Activated naive CD8-positive, alpha-beta T cell treated with anti-CD3 and anti-CD28 coated beads, Interleukin-2, amount 10 ng/mL, durations not matched to agents 7 days and 5 days (primary cell): Measurements from ENCODE around the gene SLX9. TPM values are rescaled to one million over a fixed set of nuclear protein-coding genes. Genes with fewer than 3 reads are reported as not detected.

ENCODE experiments used
- ATAC-seq: fragments of 150-1000 bp; cut with Tn5 transposase; one replicate; pipeline ENCODE4 v1.10.0; 2021; ENCODE audit warnings: low read depth, moderate library complexity
- POLR2A ChIA-PET: fragments of 350-600 bp; sonication (Branson Sonifier 250); formaldehyde crosslinking; loops from one replicate; lab custom pipeline; 2021; ENCODE audit warnings: antibody characterized with exemption; lab: Charles Lee
- DNase-seq: peaks from one replicate; pipeline ENCODE4 v3.0.0; 2021
- H3K27ac Mint-ChIP-seq: one replicate; pipeline ENCODE4 v1.8.0; 2022; ENCODE audit warnings: mild to moderate bottlenecking, mixed read lengths
- H3K27me3 Mint-ChIP-seq: one replicate; pipeline ENCODE4 v1.8.0; 2022; ENCODE audit warnings: mild to moderate bottlenecking, moderate library complexity, mixed read lengths
- H3K36me3 Mint-ChIP-seq: one replicate; pipeline ENCODE4 v1.8.0; 2021; ENCODE audit warnings: mild to moderate bottlenecking, mixed read lengths
- H3K4me1 Mint-ChIP-seq: one replicate; pipeline ENCODE4 v1.8.0; 2021; ENCODE audit warnings: mixed read lengths
- H3K4me3 Mint-ChIP-seq: one replicate; pipeline ENCODE4 v1.8.0; 2022; ENCODE audit warnings: mild to moderate bottlenecking, moderate library complexity, mixed read lengths
- H3K9me3 Mint-ChIP-seq: one replicate; pipeline ENCODE4 v1.8.0; 2021; ENCODE audit warnings: mixed read lengths
- total RNA-seq, 2 experiments: library from RNA; stranded (reverse); gene quantifications; one replicate each; pipeline ENCODE4 v1.2.3, GENCODE V29; 2021

The SLX9 gene
- total RNA-seq, 2 experiments from 2014 or later: 44.2 to 44.3 TPM

DNA sequence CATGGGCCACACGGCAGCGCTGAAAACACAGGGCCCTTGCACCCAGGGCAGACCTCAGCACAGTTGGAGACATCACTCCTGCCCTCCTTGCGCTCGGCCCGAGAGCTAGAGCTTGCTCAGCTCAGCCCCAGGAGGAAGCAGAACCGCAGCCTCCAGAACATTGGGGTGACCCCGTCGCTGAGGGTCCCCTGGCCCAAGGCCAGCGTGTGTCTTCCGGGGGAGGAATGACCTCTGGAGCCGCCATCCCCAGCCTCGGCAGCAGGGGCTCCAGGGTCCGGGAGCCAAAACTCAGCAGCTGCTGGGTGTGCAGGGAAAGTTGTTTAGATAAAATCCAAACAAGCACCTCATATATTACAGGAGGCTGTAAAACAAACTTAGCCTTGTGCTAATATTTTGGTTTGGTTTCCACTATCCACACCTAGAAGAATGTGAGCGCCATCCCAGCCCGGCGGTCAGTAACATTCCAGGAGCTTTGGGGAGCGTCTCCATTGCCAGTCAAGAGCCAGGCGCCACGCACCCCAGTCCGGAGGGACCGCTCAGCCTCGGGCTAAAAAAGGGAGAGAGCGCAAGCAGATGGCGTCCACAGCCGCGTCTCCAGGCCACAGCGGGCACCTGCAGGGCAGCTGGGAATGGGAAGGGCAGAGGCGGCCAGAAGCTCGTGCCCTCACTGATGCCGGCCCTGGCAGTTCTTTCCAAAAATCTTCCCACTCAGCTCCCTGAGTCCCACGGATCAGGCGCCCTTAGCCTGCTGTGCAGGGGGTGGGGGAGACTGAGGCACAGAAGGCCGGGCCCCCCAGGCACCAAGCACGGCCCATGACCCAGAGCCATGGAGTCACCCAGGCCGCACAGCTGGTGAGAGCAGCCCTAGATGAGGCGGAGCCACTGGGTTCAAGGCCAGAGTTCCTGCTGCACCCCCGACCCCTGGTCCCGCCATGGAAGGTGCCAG, 52.0 kb downstream of the SLX9 start:
- Mint-ChIP-seq H3K4me1 (no peaks in the 10 kb centered on the region), H3K27me3 (no peaks in the 10 kb centered on the region), H3K36me3 (no peaks in the 10 kb centered on the region), H3K27ac (no peak overlapping the region), H3K9me3 (no peaks in the 10 kb centered on the region), H3K4me3 (no peak overlapping the region)
- ATAC-seq (no peak), DNase-seq (no peak)
- POLR2A ChIA-PET: no interaction called here

DNA sequence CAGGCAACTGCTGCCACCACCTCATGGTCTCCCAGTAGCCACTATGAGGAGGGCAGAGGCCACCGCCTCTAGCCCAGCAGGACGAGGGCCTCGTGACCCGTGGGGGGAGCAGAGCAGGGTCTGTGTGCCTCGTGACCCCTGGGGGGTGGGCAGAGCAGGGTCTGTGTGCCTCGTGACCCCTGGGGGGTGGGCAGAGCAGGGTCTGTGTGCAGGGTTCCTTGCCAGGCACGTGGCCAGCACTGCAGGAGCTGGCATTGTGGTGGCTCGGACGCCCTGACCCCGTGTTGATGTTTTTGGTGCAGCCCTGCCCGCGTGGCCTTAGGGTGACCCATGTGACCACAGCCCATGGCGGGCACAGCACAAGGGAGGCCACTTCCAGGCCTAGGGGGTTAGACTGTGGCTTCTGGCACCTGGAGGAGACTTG, 52.8 kb downstream of the SLX9 start:
- no peaks in the 10 kb centered on the region for H3K36me3 Mint-ChIP-seq
- H3K27ac Mint-ChIP-seq: no peak overlapping the region
- no peak overlapping the region for H3K4me3 Mint-ChIP-seq
- POLR2A ChIA-PET: no interaction called here
- ATAC-seq: no peak
- H3K27me3 Mint-ChIP-seq: no peaks in the 10 kb centered on the region
- DNase-seq: no peak
- no peaks in the 10 kb centered on the region for H3K9me3 Mint-ChIP-seq
- H3K4me1 Mint-ChIP-seq: no peaks in the 10 kb centered on the region

DNA sequence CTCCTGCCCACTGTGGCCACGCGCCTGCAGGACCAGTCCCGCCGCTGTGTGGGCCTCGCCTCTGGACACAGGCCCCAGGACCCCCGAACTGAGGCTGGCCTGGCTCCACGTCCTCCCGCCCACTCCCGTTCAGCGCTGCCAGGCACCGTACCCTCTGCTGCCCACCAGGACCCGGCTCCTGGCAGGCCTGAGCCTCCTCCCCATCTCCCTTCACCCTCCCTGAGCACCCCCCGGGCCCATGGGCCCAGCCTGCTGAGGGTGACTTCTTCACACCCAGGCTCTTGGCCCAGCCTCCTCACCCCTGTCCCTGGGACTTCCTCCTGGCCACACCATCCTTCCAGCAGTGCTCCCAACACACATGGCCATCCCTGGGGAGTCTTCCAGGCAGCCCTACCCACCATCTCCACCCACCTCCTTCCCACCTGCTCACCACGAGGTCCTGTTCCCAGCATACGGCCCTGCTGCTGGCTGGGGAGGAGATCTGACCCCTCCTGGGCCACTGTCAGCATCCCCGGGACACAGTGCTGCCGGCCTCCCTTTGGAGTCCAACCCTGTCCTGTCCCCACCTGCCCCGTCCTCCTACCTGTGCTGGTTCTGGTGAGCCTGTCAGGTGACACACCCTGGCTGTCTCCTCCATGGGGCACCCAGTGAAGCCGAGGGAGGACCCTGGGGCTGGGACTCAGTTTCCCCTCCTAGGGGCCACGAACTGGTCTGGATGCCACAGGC, 53.7 kb downstream of the SLX9 start:
- Mint-ChIP-seq H3K36me3 (no peaks in the 10 kb centered on the region), H3K4me3 (no peak overlapping the region), H3K27me3 (no peaks in the 10 kb centered on the region), H3K9me3 (no peaks in the 10 kb centered on the region), H3K4me1 (no peaks in the 10 kb centered on the region), H3K27ac (peak overlapping the region; percentile 65)
- POLR2A ChIA-PET: no interaction called here
- ATAC-seq (no peak), DNase-seq (no peak)

DNA sequence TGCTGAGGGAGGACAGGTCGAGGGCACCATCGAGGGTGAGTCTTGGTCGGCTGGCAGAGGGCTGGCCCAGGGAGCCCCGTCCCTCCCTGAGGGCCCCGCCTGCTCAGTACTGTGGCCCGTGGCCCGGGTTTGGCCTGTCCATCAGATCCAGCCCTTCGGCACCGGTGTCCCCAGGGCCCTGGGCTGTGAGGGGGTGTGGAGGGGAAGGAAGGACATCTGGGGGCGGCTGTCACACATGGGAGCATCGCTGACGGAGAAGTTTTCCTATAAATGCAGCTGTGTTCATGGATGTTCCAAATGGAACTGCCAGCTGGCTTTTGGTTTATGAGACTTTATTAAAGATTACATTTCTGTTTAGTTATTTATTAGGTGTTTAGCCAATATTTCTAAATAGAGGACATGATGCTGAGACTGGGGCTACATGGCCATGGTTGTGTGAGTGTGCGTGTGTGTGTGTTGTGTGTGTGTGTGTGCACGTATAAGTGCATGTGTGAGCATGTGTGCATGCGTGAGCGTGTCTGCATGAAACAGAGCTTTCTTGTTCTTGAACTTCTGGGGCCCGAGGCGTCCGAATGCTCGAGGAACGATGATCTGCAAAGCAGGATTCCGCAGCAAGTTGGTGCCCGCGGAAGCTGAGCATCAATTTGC, 54.3 kb downstream of the SLX9 start:
- DNase-seq: no peak
- Mint-ChIP-seq H3K36me3 (no peaks in the 10 kb centered on the region), H3K27ac (no peak overlapping the region), H3K4me1 (no peaks in the 10 kb centered on the region), H3K4me3 (no peak overlapping the region), H3K9me3 (no peaks in the 10 kb centered on the region), H3K27me3 (no peaks in the 10 kb centered on the region)
- no peak for ATAC-seq
- POLR2A ChIA-PET: interaction anchor here (0.6 kb wide), 1 partner anchor 14 kb away, joined by 3 read pairs; no protein-coding TSS in a partner anchor

DNA sequence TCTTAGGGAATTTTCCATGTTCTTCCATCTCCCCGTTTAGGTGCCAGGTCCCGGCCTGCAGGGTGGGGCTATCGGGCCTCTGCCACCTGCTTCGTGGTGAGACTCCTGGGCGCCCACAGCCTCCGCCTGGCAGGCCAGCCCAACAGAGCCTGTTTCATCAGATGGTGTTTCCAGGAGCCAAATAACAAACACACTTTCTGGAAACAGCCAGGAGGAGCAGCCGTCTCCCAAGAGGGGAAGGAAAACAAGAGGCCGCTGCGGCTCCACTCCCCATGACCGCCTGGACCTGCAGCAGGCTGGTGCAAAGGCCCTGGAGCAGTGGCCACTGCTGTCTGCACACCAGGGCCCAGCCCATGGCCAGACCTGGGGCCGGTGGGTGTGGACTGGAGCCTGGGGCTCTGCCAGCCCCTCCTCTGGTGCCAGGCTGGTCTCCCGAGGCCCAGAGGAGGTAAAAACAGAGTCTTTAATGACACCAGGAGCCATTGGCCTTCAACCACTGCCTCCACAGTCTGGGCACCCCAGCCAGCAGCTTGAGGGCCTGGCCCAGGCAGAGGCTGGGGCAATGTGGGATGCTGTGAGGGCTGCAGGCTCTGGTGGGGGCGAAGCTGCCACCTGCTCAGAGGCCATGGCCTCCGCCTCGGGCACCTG, 55.0 kb downstream of the SLX9 start:
- H3K36me3 Mint-ChIP-seq: no peaks in the 10 kb centered on the region
- H3K9me3 Mint-ChIP-seq: no peaks in the 10 kb centered on the region
- no peak for ATAC-seq
- H3K4me1 Mint-ChIP-seq: no peaks in the 10 kb centered on the region
- H3K27ac Mint-ChIP-seq: no peak overlapping the region
- DNase-seq: no peak
- POLR2A ChIA-PET: interaction anchor here (0.6 kb wide), 1 partner anchor 15 kb away, joined by 3 read pairs; no protein-coding TSS in a partner anchor
- H3K27me3 Mint-ChIP-seq: no peaks in the 10 kb centered on the region
- H3K4me3 Mint-ChIP-seq: no peak overlapping the region

- Mint-ChIP-seq H3K4me1 (no peaks in the 10 kb centered on the region), H3K9me3 (no peaks in the 10 kb centered on the region), H3K27ac (no peak overlapping the region), H3K36me3 (no peaks in the 10 kb centered on the region), H3K4me3 (no peak overlapping the region), H3K27me3 (no peaks in the 10 kb centered on the region)
- DNase-seq: no peak
- POLR2A ChIA-PET: no interaction called here
- no peak for ATAC-seq
Observed at GRCh38 chr21:44995343-44995941, 55.6 kb downstream of the SLX9 start.

GRCh38 chr21:44996096-44996495, 56.3 kb downstream of the SLX9 start:
- no peak overlapping the region for H3K27ac Mint-ChIP-seq
- POLR2A ChIA-PET: no interaction called here
- H3K9me3 Mint-ChIP-seq: no peaks in the 10 kb centered on the region
- no peaks in the 10 kb centered on the region for H3K27me3 Mint-ChIP-seq
- H3K4me3 Mint-ChIP-seq: no peak overlapping the region
- H3K36me3 Mint-ChIP-seq: no peaks in the 10 kb centered on the region
- H3K4me1 Mint-ChIP-seq: no peaks in the 10 kb centered on the region
- DNase-seq (no peak), ATAC-seq (no peak)

DNA sequence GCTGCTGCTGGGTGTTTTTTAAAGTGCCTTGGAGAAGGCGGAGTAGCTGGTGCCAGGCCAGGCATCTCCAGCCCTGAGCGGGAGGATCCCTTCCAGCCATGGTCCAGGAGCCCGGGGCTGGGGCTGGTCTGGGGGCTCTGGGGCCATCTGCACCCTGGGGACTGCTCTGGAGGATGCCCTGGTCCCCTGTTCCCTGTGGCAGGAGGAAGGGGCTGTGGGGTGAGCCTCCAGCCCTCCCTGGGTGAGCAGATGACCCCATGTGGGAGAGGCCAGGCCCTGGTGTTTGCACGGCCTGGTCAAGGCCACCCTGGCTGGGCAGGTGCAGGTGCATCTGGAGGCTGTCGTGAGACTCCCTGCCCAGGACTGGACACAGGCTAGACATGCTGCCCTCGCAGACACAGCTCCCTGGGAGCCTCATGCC, 56.7 kb downstream of the SLX9 start:
- H3K4me3 Mint-ChIP-seq: no peak overlapping the region
- no peaks in the 10 kb centered on the region for H3K9me3 Mint-ChIP-seq
- no peaks in the 10 kb centered on the region for H3K4me1 Mint-ChIP-seq
- H3K36me3 Mint-ChIP-seq: no peaks in the 10 kb centered on the region
- no peak overlapping the region for H3K27ac Mint-ChIP-seq
- POLR2A ChIA-PET: no interaction called here
- H3K27me3 Mint-ChIP-seq: no peaks in the 10 kb centered on the region
- DNase-seq: no peak
- ATAC-seq: no peak

- ATAC-seq: no peak
- H3K4me1 Mint-ChIP-seq: no peaks in the 10 kb centered on the region
- DNase-seq: no peak
- H3K27me3 Mint-ChIP-seq: no peaks in the 10 kb centered on the region
- H3K4me3 Mint-ChIP-seq: no peak overlapping the region
- H3K36me3 Mint-ChIP-seq: no peaks in the 10 kb centered on the region
- no peak overlapping the region for H3K27ac Mint-ChIP-seq
- POLR2A ChIA-PET: no interaction called here
- no peaks in the 10 kb centered on the region for H3K9me3 Mint-ChIP-seq
Observed at GRCh38 chr21:44996983-44997936, 57.4 kb downstream of the SLX9 start.

DNA sequence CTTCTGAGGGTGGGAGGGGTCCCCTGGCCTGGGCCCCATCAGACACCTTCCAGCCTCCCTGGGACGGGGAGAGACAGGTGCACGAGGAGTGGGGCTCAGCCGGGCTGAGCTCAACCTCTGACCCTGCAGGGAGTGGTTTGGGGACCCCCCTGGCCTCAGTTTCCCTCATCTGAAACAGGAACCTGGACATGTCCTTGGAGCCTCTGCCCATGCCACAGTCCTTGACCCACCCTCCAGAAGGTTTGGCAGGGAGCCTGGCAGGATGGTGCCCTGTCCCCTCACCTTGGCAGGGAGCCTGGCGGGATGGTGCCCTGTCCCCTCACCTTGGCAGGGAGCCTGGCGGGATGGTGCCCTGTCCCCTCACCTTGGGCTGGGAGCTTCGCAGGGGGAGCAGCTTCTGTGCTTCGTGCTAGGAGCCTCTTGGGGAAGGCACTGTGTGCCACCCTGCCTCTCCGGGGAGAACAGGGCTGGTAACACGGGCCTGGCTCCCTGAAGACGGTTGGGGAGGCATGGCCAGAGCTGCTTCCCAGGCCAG, 58.3 kb downstream of the SLX9 start:
- ATAC-seq (no peak), DNase-seq (no peak)
- Mint-ChIP-seq H3K27me3 (no peaks in the 10 kb centered on the region), H3K9me3 (no peaks in the 10 kb centered on the region), H3K4me3 (no peak overlapping the region), H3K36me3 (no peaks in the 10 kb centered on the region), H3K4me1 (no peaks in the 10 kb centered on the region), H3K27ac (no peak overlapping the region)
- POLR2A ChIA-PET: no interaction called here

DNA sequence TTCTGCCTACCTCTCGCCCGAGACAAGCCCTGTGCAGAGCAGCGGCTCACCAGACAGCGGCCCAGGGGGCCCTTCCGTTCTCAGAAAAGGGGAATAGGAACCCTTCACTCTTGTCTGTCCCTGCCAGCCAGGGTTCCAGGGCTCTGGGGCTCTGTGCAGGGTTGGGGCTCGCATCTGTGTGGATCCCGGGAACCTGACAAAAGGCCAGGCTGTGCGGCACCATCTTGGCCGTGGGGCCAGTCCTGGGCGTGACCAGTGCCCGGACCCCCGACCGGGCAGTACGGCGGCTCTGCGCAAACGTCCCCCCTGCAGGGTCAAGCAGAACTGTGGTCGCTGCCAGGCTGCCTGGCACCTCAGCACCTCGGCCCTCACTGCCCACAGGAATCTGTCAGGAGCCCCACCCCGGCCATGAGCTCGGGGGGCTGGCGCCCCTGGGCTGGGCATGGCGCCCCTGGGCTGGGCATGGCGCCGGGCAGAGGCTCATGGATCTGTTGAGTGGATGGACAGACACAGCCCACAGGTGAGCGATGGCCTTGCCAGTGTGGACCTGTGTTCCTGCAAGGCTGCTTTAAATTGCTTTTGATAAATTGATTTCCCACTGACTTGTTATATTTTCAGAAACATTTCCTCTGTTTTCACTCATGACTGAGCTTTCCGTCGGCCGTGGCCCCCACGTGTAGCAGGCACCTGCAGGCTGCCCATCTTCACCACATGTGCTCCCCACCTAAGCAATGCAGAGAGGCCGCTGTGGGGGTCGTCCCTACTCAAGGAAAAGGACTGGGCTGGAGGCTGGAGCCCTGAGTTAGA, 59.0 kb downstream of the SLX9 start:
- ATAC-seq (no peak), DNase-seq (no peak)
- Mint-ChIP-seq H3K27me3 (no peaks in the 10 kb centered on the region), H3K4me1 (no peaks in the 10 kb centered on the region), H3K27ac (no peak overlapping the region), H3K4me3 (no peak overlapping the region), H3K9me3 (no peaks in the 10 kb centered on the region), H3K36me3 (no peaks in the 10 kb centered on the region)
- POLR2A ChIA-PET: no interaction called here
